TTC549 (cell line): Measurements from ENCODE around the gene APBA1.

Source experiments
- FAIRE-seq: peaks from 2 replicates; lab custom pipeline; 2012; peaks lifted over from hg19 to GRCh38; lab: Jason Lieb, UNC

APBA1 gene

GRCh38 chr9:69472101-69472620 is 200.0 kb downstream of the APBA1 start:
- FAIRE-seq = no peak

DNA sequence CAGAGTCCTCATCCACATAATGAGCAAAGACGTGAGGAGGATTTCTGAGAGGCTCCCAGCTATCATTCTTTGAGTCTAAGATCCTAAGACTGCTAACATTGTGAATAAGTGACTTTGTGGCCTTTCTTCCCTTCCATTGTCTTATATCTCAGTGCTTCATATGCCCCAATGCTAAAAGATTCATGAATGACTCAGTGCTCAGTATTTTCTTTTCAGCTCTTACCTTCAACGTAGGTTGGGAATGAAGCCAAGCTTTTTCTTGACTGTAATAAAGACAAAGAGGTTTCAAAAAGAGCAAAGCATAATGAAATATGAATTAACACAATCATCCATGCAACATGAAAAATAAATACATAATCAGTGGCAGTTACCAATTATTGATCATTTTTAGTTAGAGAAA is 200.7 kb downstream of the APBA1 start:
- FAIRE-seq = no peak

DNA sequence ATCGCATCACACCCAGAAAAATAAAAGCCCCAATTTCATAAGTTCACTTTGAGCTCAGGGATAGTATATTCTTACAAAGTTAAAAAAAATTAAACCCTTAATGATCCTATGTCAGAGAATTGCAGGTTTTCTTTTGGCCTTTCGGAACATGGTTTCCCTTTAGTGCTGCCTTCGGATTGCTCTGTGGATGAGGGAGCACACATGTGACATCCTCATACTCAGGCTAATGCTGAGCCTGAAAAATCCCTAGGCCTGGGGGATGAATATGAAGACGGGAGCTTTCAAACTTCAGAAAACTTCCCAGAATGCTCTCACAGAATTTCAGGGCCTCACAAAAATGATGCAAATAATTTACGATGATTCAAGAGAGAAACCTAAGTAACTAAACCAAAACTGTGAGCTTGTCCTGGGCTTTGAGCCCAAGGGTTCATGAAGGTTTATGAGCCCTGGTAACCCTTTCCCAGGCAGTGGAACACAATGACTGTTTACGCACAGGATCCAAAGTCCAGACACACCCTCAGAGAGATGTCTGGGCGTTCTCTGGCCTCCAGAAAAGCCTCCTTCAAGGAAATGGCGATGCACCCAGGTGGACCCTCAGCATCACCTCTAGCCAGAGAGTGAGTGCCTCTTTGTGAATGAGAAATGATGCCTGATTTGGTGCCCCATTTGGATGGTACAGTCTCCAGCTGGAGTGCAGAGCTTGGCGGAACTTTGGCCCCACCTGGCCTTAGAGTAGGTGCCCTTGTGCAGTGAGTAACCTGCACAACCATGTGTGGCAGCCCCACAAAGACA is 201.8 kb downstream of the APBA1 start:
- no peak for FAIRE-seq

DNA sequence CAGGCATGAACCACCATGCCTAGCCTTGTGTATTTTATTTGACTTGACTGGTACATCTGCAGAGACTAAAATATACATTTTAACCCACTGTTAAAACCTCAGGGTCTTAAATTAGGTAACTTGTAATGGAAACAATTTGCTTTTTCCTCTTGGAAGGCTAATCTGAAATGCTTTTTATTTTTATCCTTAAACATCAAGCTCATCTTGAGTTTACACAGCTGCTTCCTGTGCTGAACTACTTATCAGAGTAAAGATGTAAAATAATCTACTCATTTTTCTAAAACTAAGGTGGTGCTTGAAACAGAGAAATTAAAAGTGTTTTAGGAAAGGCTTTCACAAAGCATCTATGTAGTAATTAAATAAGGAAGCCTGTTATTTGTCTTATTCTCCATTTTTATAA is 203.0 kb downstream of the APBA1 start:
- no peak for FAIRE-seq

- FAIRE-seq = no peak
Observed at GRCh38 chr9:69468380-69468779, 203.8 kb downstream of the APBA1 start.

DNA sequence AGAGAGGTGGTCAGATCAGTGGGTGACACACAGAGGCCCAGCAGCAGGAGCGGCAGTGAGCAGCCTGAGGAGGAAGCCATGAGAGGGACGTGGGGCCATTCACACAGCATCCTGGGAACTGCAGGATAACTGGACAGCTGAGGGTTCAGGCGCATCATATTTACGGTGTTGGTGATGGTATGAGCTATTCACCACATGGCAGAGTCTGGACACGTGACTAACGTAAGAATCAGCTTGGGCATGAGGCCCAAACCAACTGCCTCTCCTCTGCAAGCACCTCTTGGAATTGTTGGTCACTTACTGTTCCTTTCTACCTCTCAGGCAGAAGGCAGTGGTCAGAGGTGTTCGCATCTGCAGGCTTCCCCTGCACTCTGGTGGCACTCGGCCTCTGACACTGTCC is 206.0 kb downstream of the APBA1 start:
- FAIRE-seq = no peak

- no peak for FAIRE-seq
Observed at GRCh38 chr9:69465473-69465872, 206.7 kb downstream of the APBA1 start.

GRCh38 chr9:69463497-69464068 is 208.6 kb downstream of the APBA1 start:
- FAIRE-seq = no peak

GRCh38 chr9:69462394-69462793 is 209.8 kb downstream of the APBA1 start:
- no peak for FAIRE-seq

DNA sequence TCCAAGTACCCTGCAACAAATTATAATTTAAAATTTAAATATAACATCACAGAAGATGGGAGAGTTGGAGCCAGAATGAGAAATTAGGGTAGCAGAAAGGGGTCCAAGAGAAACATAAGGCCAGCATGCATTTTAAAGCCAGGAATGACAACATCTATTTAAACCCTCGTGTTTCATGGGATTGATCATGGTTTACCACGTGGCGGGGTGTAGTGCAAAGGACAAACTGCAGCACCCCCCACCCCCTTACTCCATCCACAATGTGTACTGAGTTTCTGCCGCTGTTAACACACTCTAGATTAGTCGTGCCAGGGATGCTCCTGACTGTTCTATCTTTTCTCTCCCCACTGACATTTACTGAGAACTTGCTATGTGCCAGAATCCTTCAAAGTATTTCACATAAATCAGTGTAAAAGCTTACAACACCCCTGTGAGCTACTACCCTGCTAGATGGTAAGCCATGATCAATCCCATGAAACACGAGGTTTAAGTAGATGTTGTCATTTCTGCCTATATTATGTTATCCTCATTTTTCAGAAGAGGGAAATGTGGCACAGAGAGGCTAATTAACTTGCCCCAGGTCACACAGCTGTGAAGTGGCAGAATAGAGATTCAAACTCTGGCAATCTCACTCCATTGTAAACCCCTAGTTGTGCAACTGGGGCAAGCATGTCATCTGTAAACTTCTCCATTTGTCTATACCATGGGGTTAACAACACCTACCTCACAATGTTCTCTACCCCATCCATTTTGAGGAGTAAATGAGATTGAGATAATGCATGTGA is 210.9 kb downstream of the APBA1 start:
- FAIRE-seq = no peak

DNA sequence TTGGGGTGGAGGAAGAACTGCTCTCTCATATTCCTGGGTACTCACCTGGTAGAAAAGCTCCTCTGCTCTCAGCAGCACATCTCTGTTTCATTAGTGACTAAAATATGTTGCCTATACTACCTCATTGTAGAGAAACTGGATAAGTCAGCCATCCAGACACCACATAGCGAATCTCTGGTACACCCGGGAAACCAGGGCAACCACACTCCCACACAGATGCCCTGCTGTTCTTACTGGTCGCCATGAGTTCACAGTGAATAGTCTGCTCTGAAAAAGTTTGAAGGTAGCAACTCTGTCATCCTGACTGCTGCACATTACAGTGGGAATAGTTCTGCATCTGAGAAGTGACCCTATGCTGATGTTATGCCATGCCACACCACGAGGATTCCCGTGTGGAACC is 212.2 kb downstream of the APBA1 start:
- no peak for FAIRE-seq

DNA sequence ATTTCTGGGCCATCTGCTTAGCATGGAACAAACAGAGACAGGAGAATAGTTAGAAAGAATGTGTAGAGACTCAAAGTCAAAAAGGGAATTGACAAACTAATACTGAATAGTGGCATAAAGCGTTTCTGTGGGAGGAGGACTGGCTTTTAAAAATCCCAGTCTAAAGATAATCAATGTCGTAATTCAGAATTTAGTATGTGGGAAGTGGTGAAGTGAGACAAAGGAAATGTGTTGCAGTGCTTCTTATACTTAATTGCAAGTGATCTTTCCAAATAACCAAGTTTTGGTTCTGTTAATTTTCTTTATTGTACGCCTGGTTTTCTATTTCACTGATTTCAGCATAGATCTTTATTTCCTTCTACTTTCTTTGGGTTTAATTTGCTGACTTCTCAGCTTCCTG is 214.0 kb downstream of the APBA1 start:
- FAIRE-seq = no peak

- no peak for FAIRE-seq
Observed at GRCh38 chr9:69456201-69456600, 216.0 kb downstream of the APBA1 start.

- FAIRE-seq = no peak
Observed at GRCh38 chr9:69455311-69455710, 216.9 kb downstream of the APBA1 start.

DNA sequence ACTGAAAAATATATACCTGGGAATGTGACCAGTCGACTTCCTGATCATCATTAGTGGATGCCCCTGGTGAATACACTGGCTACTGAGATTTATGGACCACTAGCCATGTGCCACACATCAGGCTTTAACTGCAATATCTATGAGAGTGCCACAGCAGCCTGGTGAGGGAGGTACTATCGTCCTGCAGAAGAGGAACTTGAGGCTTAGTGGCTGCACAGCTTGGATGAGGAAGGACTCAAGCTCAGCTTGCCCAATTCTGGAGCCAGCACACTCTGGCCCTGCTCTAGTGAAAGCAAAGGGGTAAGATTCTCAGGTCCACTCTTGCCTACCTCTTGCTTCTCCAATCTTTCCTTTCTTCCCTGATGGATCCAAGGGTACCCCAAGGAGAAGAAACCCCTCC is 217.8 kb downstream of the APBA1 start:
- no peak for FAIRE-seq

DNA sequence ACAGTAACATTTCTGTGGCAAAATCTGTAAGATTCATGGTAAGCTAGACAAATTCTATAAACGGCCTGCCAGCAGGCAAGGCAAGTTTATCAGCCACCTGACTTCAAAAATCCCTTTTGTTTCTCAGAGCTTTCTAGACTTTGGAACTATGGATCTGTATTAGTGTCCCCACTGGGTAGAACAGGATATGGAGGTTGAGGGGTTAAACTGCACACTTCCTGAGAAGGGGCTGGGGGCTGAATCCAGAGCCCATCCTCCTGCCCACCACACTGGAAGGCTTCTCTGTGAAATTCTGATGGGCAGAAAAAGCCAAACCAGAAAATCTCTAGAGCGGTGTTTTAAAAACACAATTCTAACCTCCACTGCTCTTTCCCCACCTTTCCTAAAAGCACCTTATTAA is 218.4 kb downstream of the APBA1 start:
- no peak for FAIRE-seq

DNA sequence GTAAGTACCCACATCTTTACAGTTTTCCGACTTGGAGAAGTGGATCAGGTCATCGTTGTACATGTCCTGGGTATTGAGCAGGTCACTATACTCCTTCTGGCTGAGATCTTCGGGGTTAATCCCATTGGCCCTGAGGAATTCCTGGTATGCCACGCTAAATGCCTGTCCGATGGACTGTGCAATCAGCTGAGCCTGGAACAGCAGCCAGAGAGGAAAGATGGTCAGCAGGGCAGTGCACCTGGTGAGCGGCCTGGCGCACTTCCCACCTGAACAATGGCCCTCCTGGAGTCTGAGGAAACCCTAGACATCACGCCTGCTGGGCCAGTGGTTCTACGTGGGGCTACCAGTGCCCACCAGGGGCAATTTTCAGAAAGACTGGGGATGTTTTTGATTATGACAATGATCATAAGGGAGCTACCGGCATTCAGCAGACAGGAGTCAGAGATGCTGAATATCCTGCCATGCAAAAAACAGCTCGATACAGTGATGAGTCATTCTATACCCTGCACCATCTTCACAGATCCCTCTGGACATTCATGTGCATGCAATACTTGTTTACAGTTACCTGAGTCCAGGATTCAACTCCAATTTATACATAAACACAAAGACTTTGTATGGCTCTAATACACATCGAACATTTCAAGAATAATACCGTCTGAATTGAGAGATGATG is 219.9 kb downstream of the APBA1 start:
- no peak for FAIRE-seq

DNA sequence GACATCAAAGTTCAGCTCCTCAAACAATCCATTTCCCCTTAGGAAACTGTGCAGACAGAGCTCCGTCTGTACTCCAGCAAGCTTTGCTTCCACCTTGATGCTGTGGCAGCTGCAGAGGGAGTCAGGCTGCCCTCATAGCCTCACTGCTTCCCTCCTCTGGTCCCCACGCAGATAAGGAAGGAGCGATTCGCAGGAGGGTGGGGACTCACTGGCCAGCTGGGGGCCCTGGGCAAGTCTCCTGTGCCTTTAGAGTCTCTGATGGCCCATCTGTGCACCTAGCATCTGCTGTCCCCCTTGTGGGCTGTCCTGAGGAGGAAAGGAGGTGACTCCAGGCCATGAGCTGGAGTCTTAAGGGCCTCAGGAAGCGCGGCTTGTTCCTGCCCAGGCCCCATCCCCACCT is 225.7 kb downstream of the APBA1 start:
- FAIRE-seq = no peak

DNA sequence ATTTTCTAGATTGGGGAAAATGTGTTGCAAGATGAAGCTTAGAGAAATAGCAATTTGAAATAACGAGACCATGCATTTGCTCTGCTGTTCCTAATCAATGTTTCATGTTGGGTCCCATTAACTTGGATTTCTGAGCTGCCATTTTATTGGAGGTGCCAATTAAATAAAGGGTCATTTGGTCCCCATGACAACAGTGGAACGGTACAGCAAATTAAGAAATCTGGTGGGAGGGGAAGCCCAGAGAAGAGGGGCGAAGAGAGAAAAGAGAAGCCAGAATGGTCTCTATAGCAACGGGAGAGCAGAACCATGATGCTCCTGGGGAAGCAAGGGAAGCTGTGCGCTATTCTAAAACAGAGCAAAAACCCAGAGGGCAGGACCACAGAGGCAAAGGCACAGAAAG is 226.9 kb downstream of the APBA1 start:
- no peak for FAIRE-seq

DNA sequence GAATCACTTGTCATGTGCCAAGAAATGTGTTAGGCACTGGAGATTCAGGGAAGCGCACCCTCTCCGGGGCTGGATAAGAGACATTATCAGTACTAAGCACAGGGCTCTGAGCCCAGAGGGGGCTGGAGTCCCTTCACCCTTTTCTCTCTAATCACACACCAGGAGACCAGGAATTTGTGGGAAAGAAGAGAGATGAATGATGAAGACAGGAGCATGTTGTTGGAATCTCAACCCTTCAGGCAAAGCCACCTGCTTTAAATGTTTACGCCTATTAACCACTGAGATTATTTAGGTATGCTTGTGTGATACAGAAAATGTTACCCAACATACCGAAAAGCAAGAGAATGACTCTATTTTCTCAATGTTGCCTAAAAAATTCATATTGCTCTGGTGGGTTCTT is 227.4 kb downstream of the APBA1 start:
- no peak for FAIRE-seq

GRCh38 chr9:69444021-69444420 is 228.2 kb downstream of the APBA1 start:
- no peak for FAIRE-seq

DNA sequence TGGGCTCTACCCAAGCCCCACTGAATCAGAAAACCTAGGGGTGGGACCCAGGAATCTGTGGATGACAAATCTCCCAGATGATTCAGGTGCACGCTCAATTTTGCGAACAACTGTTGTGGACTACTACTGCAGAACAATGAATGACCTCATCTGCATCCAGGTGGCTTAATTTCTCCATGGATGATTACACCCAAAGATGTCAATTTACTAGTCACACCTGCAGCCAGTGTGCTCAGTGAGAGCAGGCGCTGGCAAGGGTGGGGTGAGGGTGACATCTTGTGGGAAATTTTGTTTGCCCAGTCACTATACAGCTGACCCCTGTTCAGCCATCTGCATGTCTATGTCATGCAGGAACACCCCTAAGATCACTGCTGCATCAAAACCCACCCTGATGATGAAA is 229.0 kb downstream of the APBA1 start:
- FAIRE-seq = no peak

GRCh38 chr9:69442486-69442885 is 229.7 kb downstream of the APBA1 start:
- FAIRE-seq = no peak
